Gastrocnemius medialis (tissue), 4 donors: ENCODE results near the gene YAF2.

ENCODE experiments used
- POLR2A ChIP-seq, 2 donors: fragments of 450-650 bp; IDR thresholded peaks; one replicate each; pipeline ENCODE4 v1.6.1; 2017; ENCODE audit warnings: antibody characterized with exemption in 2 of 2, mild to moderate bottlenecking in 2 of 2, moderate library complexity in 2 of 2
- TF ChIP-seq, protein P1 (sequence below), 5 experiments: fragments of 450-650 bp in 3 of 5; fragments of 200-600 bp in 2 of 5; sonication (generic) in 2 of 5; IDR thresholded peaks in 4 of 5; conservative IDR thresholded peaks in 1 of 5; 1 replicate in 4 of 5; 2 replicates in 1 of 5; pipeline ENCODE4 v1.5.1; 2016 to 2019; ENCODE audit warnings: antibody characterized with exemption in 5 of 5, mild to moderate bottlenecking in 3 of 5, moderate library complexity in 3 of 5

DNA sequence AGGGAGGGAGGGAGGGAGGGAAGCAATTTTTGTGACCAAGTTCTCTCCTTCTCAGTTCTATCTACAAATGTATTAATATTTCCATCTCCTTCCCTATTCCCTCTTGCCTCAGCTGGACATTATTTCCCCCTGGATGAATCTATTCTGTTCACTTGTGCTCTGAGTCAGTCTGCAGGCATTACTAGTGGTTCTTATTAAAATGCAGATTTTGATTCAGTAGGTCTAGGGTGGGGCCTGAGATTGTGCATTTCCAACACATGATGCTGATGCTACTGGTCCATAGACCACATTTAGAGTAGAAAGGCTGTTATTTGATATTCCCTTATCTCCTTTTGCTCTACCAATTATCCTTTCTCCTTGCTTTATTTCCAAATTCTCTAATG is 40.1 kb upstream of the YAF2 start:
- TF ChIP-seq POLR2A (IDR thresholded peaks at IDR 0.05): no peak
- TF ChIP-seq, protein P1, sequence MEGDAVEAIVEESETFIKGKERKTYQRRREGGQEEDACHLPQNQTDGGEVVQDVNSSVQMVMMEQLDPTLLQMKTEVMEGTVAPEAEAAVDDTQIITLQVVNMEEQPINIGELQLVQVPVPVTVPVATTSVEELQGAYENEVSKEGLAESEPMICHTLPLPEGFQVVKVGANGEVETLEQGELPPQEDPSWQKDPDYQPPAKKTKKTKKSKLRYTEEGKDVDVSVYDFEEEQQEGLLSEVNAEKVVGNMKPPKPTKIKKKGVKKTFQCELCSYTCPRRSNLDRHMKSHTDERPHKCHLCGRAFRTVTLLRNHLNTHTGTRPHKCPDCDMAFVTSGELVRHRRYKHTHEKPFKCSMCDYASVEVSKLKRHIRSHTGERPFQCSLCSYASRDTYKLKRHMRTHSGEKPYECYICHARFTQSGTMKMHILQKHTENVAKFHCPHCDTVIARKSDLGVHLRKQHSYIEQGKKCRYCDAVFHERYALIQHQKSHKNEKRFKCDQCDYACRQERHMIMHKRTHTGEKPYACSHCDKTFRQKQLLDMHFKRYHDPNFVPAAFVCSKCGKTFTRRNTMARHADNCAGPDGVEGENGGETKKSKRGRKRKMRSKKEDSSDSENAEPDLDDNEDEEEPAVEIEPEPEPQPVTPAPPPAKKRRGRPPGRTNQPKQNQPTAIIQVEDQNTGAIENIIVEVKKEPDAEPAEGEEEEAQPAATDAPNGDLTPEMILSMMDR (IDR thresholded peaks at IDR 0.05 in 4 of 5, conservative IDR thresholded peaks at IDR 0.05 in 1 of 5): no peak
